HG03520 (cell line): Measurements from ENCODE around the gene ALOX12B.

Source experiments
- ATAC-seq: cut with Tn5 transposase; IDR thresholded peaks from one replicate; pipeline ENCODE4 v1.9.1; 2021; ENCODE audit warnings: mild to moderate bottlenecking, moderate library complexity; ENCODE audit not compliant: unreplicated experiment

The ALOX12B gene

GRCh38 chr17:8087075-8087951, at the start of gene ALOX12B:
ALOX12B (minus strand) TSS chr17:8087716; CDS start chr17:8087442, 274 bp downstream.
- ATAC-seq = no peak

- no peak for ATAC-seq
Observed at GRCh38 chr17:8133941-8134340, 46.4 kb upstream of the ALOX12B start.

GRCh38 chr17:8133399-8133798, 45.9 kb upstream of the ALOX12B start:
- ATAC-seq = no peak

GRCh38 chr17:8131844-8132441, 44.4 kb upstream of the ALOX12B start:
- ATAC-seq = no peak

GRCh38 chr17:8128125-8128784, 40.7 kb upstream of the ALOX12B start:
- ATAC-seq = no peak

- no peak for ATAC-seq
Observed at GRCh38 chr17:8126491-8127066, 39.1 kb upstream of the ALOX12B start.

- no peak for ATAC-seq
Observed at GRCh38 chr17:8125947-8126490, 38.5 kb upstream of the ALOX12B start.

- ATAC-seq = no peak
Observed at GRCh38 chr17:8125154-8125946, 37.8 kb upstream of the ALOX12B start.

- ATAC-seq = no peak
Observed at GRCh38 chr17:8124350-8125153, 37.0 kb upstream of the ALOX12B start.

GRCh38 chr17:8123695-8124349, 36.3 kb upstream of the ALOX12B start, which contains the start of gene HES7:
HES7 (minus strand) TSS chr17:8124106; CDS start chr17:8124084, 22 bp downstream.
- no peak for ATAC-seq

GRCh38 chr17:8122924-8123694, 35.6 kb upstream of the ALOX12B start:
- ATAC-seq = no peak

GRCh38 chr17:8122422-8122923, 35.0 kb upstream of the ALOX12B start:
- ATAC-seq = no peak

- no peak for ATAC-seq
Observed at GRCh38 chr17:8121681-8122421, 34.3 kb upstream of the ALOX12B start.

GRCh38 chr17:8121407-8121680, 33.8 kb upstream of the ALOX12B start:
- no peak for ATAC-seq

- no peak for ATAC-seq
Observed at GRCh38 chr17:8120520-8121406, 33.2 kb upstream of the ALOX12B start.
